Glutamatergic neuron (in vitro differentiated cells): ENCODE measurements around the gene ACSF3. TPM values are rescaled to one million over a fixed set of nuclear protein-coding genes. Genes with fewer than 3 reads are reported as not detected.

Source experiments
- DNase-seq: peaks from one replicate; pipeline ENCODE4 v3.0.0; 2022
- H3K27ac Mint-ChIP-seq: one replicate; pipeline ENCODE4 v1.8.0; 2020; ENCODE audit warnings: mild to moderate bottlenecking, mixed read lengths, inconsistent platforms; ENCODE audit not compliant: unreplicated experiment
- H3K27me3 Mint-ChIP-seq: one replicate; pipeline ENCODE4 v1.8.0; 2020; ENCODE audit warnings: mild to moderate bottlenecking, moderate library complexity, mixed read lengths, inconsistent platforms; ENCODE audit not compliant: unreplicated experiment
- H3K36me3 Mint-ChIP-seq: one replicate; pipeline ENCODE4 v1.8.0; 2020; ENCODE audit warnings: mild to moderate bottlenecking, mixed read lengths, inconsistent platforms; ENCODE audit not compliant: unreplicated experiment
- H3K4me1 Mint-ChIP-seq: one replicate; pipeline ENCODE4 v1.8.0; 2020; ENCODE audit warnings: mild to moderate bottlenecking, low read depth, mixed read lengths, inconsistent platforms; ENCODE audit not compliant: unreplicated experiment
- H3K4me3 Mint-ChIP-seq: one replicate; pipeline ENCODE4 v1.8.0; 2020; ENCODE audit warnings: mild to moderate bottlenecking, mixed read lengths, inconsistent platforms; ENCODE audit not compliant: unreplicated experiment
- H3K9me3 Mint-ChIP-seq: one replicate; pipeline ENCODE4 v1.8.0; 2020; ENCODE audit warnings: mild to moderate bottlenecking, moderate library complexity, mixed read lengths, inconsistent platforms; ENCODE audit not compliant: unreplicated experiment
- total RNA-seq: library from RNA; stranded (reverse); fragmentation: NEBNext Ultra II Directional; extraction: Animal tissue kit (Norgen Biotek cat#: 25700); gene quantifications from one replicate; pipeline ENCODE4 v1.2.1, GENCODE V29; 2021; ENCODE audit not compliant: unreplicated experiment
- TF ChIP-seq, protein P1 (sequence below): fragments of 200-600 bp; sonication (generic); IDR thresholded peaks from one replicate; pipeline ENCODE4 v1.5.0; 2021; ENCODE audit not compliant: partially characterized antibody, unreplicated experiment

The ACSF3 gene
- total RNA-seq, 1 donor from 2014 or later = 29.3 TPM

DNA sequence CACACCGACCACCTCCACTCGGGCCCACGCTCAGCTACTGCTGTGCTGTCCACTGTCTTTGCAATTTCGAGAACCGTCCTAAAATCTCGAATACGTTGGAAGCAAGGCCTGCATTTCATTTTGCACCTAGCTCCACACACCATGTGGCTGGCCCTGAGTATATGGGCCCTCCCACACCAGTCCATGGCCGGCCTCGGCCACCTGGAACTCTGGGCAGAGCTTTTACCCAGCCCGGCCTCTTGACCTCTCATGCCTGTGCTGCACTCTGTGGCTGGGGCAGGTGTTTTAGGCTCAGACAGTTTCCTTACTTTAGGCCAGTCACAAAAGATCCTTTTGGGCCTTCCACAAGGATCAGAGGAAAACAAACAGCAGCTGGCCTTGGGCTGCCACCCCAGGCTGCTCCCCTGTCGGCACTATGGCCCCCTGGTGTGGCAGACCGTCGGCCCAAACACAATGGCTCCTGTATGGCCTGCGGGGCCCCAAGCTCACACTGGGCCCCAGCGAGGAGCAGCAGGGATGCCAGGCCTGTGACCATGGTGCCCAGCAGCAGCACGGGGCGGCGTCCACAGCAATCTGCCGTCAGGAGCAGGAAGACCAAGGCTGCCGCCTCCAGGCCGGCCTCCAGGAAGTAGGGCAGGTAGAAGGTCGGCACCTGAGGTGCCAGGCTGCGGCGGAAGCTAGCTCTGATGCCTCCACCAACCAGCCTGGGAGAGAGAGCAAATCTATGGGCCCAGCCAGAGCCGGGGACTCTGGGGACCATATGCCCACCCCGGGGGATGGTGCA is 104.2 kb downstream of the ACSF3 start:
- no peak overlapping the region for H3K4me3 Mint-ChIP-seq
- no peak for DNase-seq
- H3K36me3 Mint-ChIP-seq = peaks cover 3% of the 10 kb centered on the region
- peaks cover 3% of the 10 kb centered on the region for H3K9me3 Mint-ChIP-seq
- H3K27me3 Mint-ChIP-seq = peaks cover 14% of the 10 kb centered on the region
- TF ChIP-seq, protein P1, sequence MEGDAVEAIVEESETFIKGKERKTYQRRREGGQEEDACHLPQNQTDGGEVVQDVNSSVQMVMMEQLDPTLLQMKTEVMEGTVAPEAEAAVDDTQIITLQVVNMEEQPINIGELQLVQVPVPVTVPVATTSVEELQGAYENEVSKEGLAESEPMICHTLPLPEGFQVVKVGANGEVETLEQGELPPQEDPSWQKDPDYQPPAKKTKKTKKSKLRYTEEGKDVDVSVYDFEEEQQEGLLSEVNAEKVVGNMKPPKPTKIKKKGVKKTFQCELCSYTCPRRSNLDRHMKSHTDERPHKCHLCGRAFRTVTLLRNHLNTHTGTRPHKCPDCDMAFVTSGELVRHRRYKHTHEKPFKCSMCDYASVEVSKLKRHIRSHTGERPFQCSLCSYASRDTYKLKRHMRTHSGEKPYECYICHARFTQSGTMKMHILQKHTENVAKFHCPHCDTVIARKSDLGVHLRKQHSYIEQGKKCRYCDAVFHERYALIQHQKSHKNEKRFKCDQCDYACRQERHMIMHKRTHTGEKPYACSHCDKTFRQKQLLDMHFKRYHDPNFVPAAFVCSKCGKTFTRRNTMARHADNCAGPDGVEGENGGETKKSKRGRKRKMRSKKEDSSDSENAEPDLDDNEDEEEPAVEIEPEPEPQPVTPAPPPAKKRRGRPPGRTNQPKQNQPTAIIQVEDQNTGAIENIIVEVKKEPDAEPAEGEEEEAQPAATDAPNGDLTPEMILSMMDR = no peak
- no peak overlapping the region for H3K27ac Mint-ChIP-seq
- no peaks in the 10 kb centered on the region for H3K4me1 Mint-ChIP-seq

- peaks cover 11% of the 10 kb centered on the region for H3K9me3 Mint-ChIP-seq
- peaks cover 11% of the 10 kb centered on the region for H3K36me3 Mint-ChIP-seq
- H3K4me1 Mint-ChIP-seq = no peaks in the 10 kb centered on the region
- TF ChIP-seq, protein P1 = no peak
- DNase-seq = no peak
- H3K27me3 Mint-ChIP-seq = peaks cover 20% of the 10 kb centered on the region
- no peak overlapping the region for H3K27ac Mint-ChIP-seq
- no peak overlapping the region for H3K4me3 Mint-ChIP-seq
Observed at GRCh38 chr16:89198417-89199240, 105.0 kb downstream of the ACSF3 start.

DNA sequence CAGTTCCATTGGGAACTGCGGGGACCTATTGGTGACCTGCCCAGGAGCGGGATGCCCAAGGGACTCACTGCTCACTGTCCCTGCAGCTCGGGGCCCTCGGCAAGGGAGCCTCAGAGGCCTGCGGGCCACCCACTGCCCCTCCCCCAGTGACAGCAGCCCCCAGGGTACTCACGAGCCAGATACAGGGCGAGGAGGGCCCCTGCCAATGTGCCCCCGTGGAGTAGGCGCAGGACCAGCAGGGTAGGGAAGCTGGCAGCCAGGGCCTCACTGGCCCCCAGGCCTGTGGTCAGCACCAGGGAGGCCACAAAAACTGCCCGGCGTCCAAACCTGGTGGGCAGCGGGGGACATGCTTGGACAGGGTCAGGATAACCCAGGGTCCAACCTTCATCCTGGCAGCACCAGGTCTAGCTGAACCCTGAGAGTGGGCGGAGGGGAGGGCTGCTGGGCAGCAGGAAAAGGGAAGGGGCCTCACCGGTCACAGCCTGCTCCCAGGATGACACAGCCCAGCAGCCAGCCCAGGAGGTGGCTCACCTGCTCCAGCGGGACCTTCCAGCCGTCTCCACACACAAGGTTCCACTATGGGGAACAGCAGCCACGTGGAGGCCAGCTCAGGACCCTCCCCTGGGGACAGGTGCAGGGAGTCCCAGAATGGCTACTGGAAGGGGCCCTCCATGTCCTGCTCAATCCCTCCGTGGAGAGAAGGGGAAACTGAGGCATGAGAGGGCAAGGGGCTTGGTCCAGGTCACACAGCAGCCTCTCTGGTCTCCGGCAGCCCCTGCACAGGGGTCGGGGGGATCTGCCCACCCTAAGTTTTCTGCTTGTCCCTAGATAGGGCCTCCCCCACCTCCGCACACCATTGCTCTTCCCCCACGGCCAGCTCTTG is 105.8 kb downstream of the ACSF3 start:
- peaks cover 12% of the 10 kb centered on the region for H3K36me3 Mint-ChIP-seq
- no peaks in the 10 kb centered on the region for H3K4me1 Mint-ChIP-seq
- H3K27me3 Mint-ChIP-seq = peaks cover 20% of the 10 kb centered on the region
- H3K4me3 Mint-ChIP-seq = no peak overlapping the region
- peaks cover 11% of the 10 kb centered on the region for H3K9me3 Mint-ChIP-seq
- TF ChIP-seq, protein P1 = no peak
- DNase-seq = no peak
- no peak overlapping the region for H3K27ac Mint-ChIP-seq

- H3K27me3 Mint-ChIP-seq = peaks cover 20% of the 10 kb centered on the region
- TF ChIP-seq, protein P1 = no peak
- DNase-seq = peak; percentile 34
- peaks cover 11% of the 10 kb centered on the region for H3K9me3 Mint-ChIP-seq
- H3K36me3 Mint-ChIP-seq = peaks cover 12% of the 10 kb centered on the region
- no peak within 1 kb of the TSS for H3K27ac Mint-ChIP-seq
- H3K4me1 Mint-ChIP-seq = no peaks in the 10 kb centered on the region
- H3K4me3 Mint-ChIP-seq = peak within 1 kb of the TSS; percentile 28
Observed at GRCh38 chr16:89200124-89200849, 106.6 kb downstream of the ACSF3 start, which contains the start of gene SLC22A31. SLC22A31 (minus strand) TSS chr16:89200537; CDS start chr16:89200501, 36 bp downstream.
